Neural progenitor cell (in vitro differentiated cells): ENCODE measurements around the gene GAB3. TPM values are rescaled to one million over a fixed set of nuclear protein-coding genes. Genes with fewer than 3 reads are reported as not detected.

ENCODE experiments used
- DNase-seq: peaks from one replicate; pipeline ENCODE4 v3.0.0-alpha.2; 2016; ENCODE audit warnings: low spot score
- H2AFZ ChIP-seq: fragments of 200-600 bp; sonication (generic); replicated peaks from 2 replicates; pipeline ENCODE4 v1.6.1; 2016; ENCODE audit warnings: antibody characterized with exemption
- H3F3A ChIP-seq: fragments of 200-600 bp; sonication (generic); 2 replicates; pipeline ENCODE4 v1.6.1; 2016; ENCODE audit warnings: antibody characterized with exemption, low read depth
- H3K27ac ChIP-seq: fragments of 200-600 bp; sonication (generic); 2 replicates; pipeline ENCODE4 v1.5.1; 2016; ENCODE audit warnings: mild to moderate bottlenecking
- H3K27me3 ChIP-seq: fragments of 200-600 bp; sonication (generic); 2 replicates; pipeline ENCODE4 v1.6.1; 2016; ENCODE audit warnings: mild to moderate bottlenecking, moderate library complexity
- H3K36me3 ChIP-seq: fragments of 200-600 bp; sonication (generic); 2 replicates; pipeline ENCODE4 v1.5.1; 2016
- H3K4me1 ChIP-seq: fragments of 200-600 bp; sonication (generic); 2 replicates; pipeline ENCODE4 v1.6.1; 2016; ENCODE audit warnings: mixed run types
- H3K4me2 ChIP-seq: fragments of 200-600 bp; sonication (generic); 2 replicates; pipeline ENCODE4 v1.6.1; 2016
- H3K4me3 ChIP-seq: fragments of 200-600 bp; sonication (generic); 2 replicates; pipeline ENCODE4 v1.5.1; 2016
- H3K79me2 ChIP-seq: fragments of 200-600 bp; sonication (generic); 2 replicates; pipeline ENCODE4 v1.6.1; 2016; ENCODE audit warnings: low read depth
- H3K9ac ChIP-seq: fragments of 200-600 bp; sonication (generic); 2 replicates; pipeline ENCODE4 v1.6.1; 2016
- H3K9me3 ChIP-seq: fragments of 200-600 bp; sonication (generic); 2 replicates; pipeline ENCODE4 v1.5.1; 2016; ENCODE audit warnings: low read depth
- H4K20me1 ChIP-seq: fragments of 200-600 bp; sonication (generic); 2 replicates; pipeline ENCODE4 v1.6.1; 2016; ENCODE audit warnings: low read depth
- H3K27ac Mint-ChIP-seq: 3 replicates; pipeline ENCODE4 v1.8.0; 2021; ENCODE audit warnings: mixed read lengths
- H3K27me3 Mint-ChIP-seq: 2 replicates; pipeline ENCODE4 v1.8.0; 2022; ENCODE audit warnings: low read depth, mild to moderate bottlenecking, inconsistent platforms, moderate library complexity, mixed read lengths; ENCODE audit not compliant: insufficient read depth
- H3K36me3 Mint-ChIP-seq: 3 replicates; pipeline ENCODE4 v1.8.0; 2021; ENCODE audit warnings: mixed read lengths
- H3K4me1 Mint-ChIP-seq: 3 replicates; pipeline ENCODE4 v1.8.0; 2021; ENCODE audit warnings: mixed read lengths
- H3K4me3 Mint-ChIP-seq: 3 replicates; pipeline ENCODE4 v1.8.0; 2021; ENCODE audit warnings: mild to moderate bottlenecking, moderate library complexity, mixed read lengths
- H3K9me3 Mint-ChIP-seq: 3 replicates; pipeline ENCODE4 v1.8.0; 2020; ENCODE audit warnings: mixed read lengths
- CTCF ChIP-seq: fragments of 200-600 bp; sonication (generic); IDR thresholded peaks from 2 replicates; pipeline ENCODE4 v1.5.1; 2017; ENCODE audit warnings: antibody characterized with exemption, mild to moderate bottlenecking
- EZH2 ChIP-seq: fragments of 200-600 bp; sonication (generic); IDR thresholded peaks from 2 replicates; pipeline ENCODE4 v1.6.1; 2017; ENCODE audit warnings: antibody characterized with exemption, mild to moderate bottlenecking, moderate library complexity
- EZH2phosphoT487 ChIP-seq: fragments of 200-600 bp; sonication (generic); IDR thresholded peaks from 2 replicates; pipeline ENCODE4 v1.6.1; 2017; ENCODE audit warnings: antibody characterized with exemption
- total RNA-seq: library from RNA; depleted of rRNA; stranded (reverse); fragments of >200 nt; gene quantifications from 2 replicates; pipeline ENCODE4 v1.2.3, GENCODE V29; 2015; ENCODE audit warnings: low replicate concordance

The GAB3 gene
- total RNA-seq, 1 donor from 2014 or later = not detected

- Mint-ChIP-seq H3K9me3 (peaks cover 3% of the 10 kb centered on the region), H3K27me3 (no peaks in the 10 kb centered on the region), H3K27ac (no peak overlapping the region), H3K4me1 (no peaks in the 10 kb centered on the region), H3K4me3 (no peak overlapping the region), H3K36me3 (no peaks in the 10 kb centered on the region)
- no peaks in the 10 kb centered on the region for H3K9me3 ChIP-seq
- H2AFZ ChIP-seq = no peak overlapping the region
- DNase-seq = no peak
- no peak overlapping the region for H3K4me3 ChIP-seq
- no peaks in the 10 kb centered on the region for H3K79me2 ChIP-seq
- H3K4me1 ChIP-seq = no peaks in the 10 kb centered on the region
- H3K4me2 ChIP-seq = no peak overlapping the region
- no peak overlapping the region for H3K9ac ChIP-seq
- TF ChIP-seq EZH2 (no peak), CTCF (no peak), EZH2phosphoT487 (no peak)
- H4K20me1 ChIP-seq = no peaks in the 10 kb centered on the region
- H3K27me3 ChIP-seq = no peaks in the 10 kb centered on the region
- no peaks in the 10 kb centered on the region for H3F3A ChIP-seq
- no peak overlapping the region for H3K27ac ChIP-seq
- H3K36me3 ChIP-seq = no peaks in the 10 kb centered on the region
Observed at GRCh38 chrX:154698630-154699248, 52.1 kb downstream of the GAB3 start.

- Mint-ChIP-seq H3K4me3 (no peak overlapping the region), H3K27me3 (no peaks in the 10 kb centered on the region), H3K27ac (no peak overlapping the region), H3K4me1 (no peaks in the 10 kb centered on the region), H3K36me3 (no peaks in the 10 kb centered on the region), H3K9me3 (peaks cover 3% of the 10 kb centered on the region)
- Histone ChIP-seq H3K79me2 (no peaks in the 10 kb centered on the region), H2AFZ (no peak overlapping the region), H3K27me3 (no peaks in the 10 kb centered on the region), H4K20me1 (no peaks in the 10 kb centered on the region), H3K9ac (no peak overlapping the region), H3K9me3 (peaks cover 3% of the 10 kb centered on the region), H3F3A (no peaks in the 10 kb centered on the region), H3K4me1 (no peaks in the 10 kb centered on the region), H3K27ac (no peak overlapping the region), H3K36me3 (no peaks in the 10 kb centered on the region), H3K4me2 (no peak overlapping the region), H3K4me3 (no peak overlapping the region)
- DNase-seq = no peak
- TF ChIP-seq EZH2 (no peak), EZH2phosphoT487 (no peak), CTCF (no peak)
Observed at GRCh38 chrX:154696676-154697045, 54.2 kb downstream of the GAB3 start.

GRCh38 chrX:154695911-154696675, 54.8 kb downstream of the GAB3 start:
- Histone ChIP-seq H3K27ac (no peak overlapping the region), H2AFZ (no peak overlapping the region), H3K27me3 (no peaks in the 10 kb centered on the region), H4K20me1 (no peaks in the 10 kb centered on the region), H3F3A (no peaks in the 10 kb centered on the region), H3K36me3 (no peaks in the 10 kb centered on the region), H3K79me2 (no peaks in the 10 kb centered on the region), H3K4me3 (no peak overlapping the region), H3K9me3 (peaks cover 3% of the 10 kb centered on the region), H3K4me1 (no peaks in the 10 kb centered on the region), H3K4me2 (no peak overlapping the region), H3K9ac (no peak overlapping the region)
- DNase-seq = no peak
- no peaks in the 10 kb centered on the region for H3K4me1 Mint-ChIP-seq
- no peaks in the 10 kb centered on the region for H3K36me3 Mint-ChIP-seq
- H3K4me3 Mint-ChIP-seq = no peak overlapping the region
- TF ChIP-seq EZH2phosphoT487 (no peak), EZH2 (no peak), CTCF (no peak)
- no peaks in the 10 kb centered on the region for H3K27me3 Mint-ChIP-seq
- H3K9me3 Mint-ChIP-seq = peaks cover 3% of the 10 kb centered on the region
- H3K27ac Mint-ChIP-seq = no peak overlapping the region
